Esophagus muscularis mucosa (tissue), 4 donors: ENCODE results near the gene DNAH3.

ENCODE experiments used
- CTCF ChIP-seq, 3 experiments: fragments of 200-600 bp in 2 of 3; fragments of 450-650 bp in 1 of 3; sonication (generic) in 2 of 3; IDR thresholded peaks; one replicate each; pipeline ENCODE4 v1.5.1; 2017 to 2019; ENCODE audit warnings: antibody characterized with exemption in 3 of 3, mild to moderate bottlenecking in 2 of 3, moderate library complexity in 1 of 3
- EP300 ChIP-seq: sonication (generic); formaldehyde crosslinking; IDR thresholded peaks from one replicate; pipeline ENCODE4 v1.6.1; 2017; ENCODE audit warnings: antibody characterized with exemption
- POLR2A ChIP-seq: fragments of 450-650 bp; IDR thresholded peaks from one replicate; pipeline ENCODE4 v1.6.1; 2017; ENCODE audit warnings: antibody characterized with exemption, moderate library complexity, mild to moderate bottlenecking, low read depth
- POLR2AphosphoS5 ChIP-seq, 2 donors: sonication (generic); formaldehyde crosslinking; IDR thresholded peaks; one replicate each; pipeline ENCODE4 v1.6.1; 2017; ENCODE audit warnings: antibody characterized with exemption in 2 of 2

DNA sequence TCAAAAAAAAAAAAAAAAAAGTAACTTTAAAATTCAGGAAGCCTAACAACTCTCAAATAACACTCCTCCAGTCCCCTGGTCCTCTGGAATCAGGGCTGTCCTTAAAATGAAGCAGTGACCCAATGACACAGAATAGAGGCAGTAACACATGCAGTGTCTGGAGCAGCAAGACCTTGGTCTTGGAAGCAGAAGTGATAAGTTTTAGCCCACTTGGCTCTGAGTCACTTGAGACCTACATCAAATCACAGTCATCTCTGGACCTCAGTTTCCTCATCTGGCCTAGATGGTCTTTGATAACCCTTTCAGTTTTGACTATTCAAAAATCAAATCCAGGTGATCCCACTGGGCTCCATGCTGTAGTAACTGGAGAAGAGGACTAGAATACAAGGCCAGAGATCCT lies 211.0 kb downstream of the DNAH3 start:
- TF ChIP-seq POLR2A (no peak), CTCF (IDR thresholded peaks at IDR 0.05) (no peak), POLR2AphosphoS5 (IDR thresholded peaks at IDR 0.05) (no peak), EP300 (no peak)
